Stimulated activated CD4-positive, alpha-beta T cell treated with anti-CD3 and anti-CD28 coated beads, Interleukin-4, amount 100 ng/mL, for 24 hours (primary cell): ENCODE measurements around the gene NLRP6.
"Not testable (repeated sequence)": the region's sequence is repeated elsewhere in the genome, so short reads cannot be mapped to it uniquely, and the experiment has no call there.

Experiments used
- DNase-seq: peaks from one replicate; pipeline ENCODE4 v3.0.0-alpha.2; 2020

The NLRP6 gene

DNA sequence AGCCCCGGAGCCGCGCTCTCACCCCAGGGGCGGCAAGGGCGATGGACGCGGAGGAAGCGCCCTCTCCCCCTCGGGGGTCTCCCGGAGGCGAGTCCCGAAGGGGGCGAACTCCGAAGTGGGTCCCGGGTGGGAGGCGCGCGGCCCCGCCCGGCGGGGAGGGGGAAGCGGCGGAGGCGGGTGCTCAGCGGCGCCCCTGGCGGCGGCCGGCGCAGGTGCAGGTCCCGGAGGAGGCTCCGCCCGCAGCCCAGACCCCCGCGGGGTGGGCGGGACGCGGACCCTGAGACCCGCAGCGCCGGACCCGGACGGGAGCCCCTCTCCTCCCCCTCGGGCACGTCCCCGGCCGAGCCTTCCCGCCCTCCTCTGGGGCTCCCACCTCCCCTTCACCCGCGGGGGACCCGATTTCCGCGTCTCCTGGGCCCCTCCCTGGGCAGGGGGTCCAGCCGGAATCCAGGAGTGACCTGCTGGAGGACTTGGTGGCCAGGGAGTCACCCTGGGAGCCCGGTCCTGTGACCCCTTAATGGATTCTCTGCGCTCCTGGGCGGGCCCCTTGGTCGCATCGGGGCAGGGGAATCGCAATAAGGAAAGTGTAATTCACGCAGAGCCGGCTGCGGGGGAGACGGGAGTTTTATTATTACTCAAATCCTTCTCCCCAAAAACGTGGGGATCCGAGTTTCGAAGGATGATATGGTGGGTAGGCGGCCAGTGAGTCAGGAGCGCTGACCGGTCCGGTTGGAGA, 33.0 kb downstream of the NLRP6 start:
- not testable (repeated sequence) for DNase-seq

DNA sequence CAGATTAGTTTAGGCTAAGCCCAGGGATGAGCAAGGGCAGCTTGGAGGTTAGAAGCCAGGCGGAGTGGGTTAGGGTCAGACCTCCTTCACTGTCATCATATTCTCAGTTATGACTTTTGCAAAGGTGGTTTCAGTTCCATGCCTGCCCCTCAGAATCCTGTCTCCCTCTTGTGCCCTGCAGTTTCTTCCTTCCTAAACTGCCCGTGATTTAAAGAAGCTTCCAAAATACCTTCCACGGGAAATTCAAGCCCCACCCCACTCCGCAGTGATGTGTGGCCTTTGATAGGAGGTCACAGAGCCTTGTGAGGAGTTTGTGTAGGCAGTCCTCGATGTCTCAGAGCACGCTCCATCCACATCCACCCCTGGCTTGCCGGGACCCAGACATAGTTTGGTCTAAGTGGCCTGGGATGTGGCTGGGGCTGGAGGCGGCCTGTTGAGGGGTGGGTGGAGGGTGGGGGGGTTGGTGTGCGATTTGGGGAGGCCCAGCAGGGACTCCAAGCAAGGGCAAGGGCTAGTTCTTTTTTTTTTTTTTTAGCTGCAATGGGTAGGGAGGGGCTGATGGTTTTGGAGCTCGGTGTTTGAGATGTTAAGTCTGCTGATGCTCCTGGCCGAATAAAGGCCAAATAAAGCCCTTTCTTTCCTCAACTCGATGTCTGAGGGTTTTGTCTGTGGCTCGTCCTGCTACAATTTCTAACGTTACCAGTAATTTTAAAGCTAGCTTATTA, 34.0 kb downstream of the NLRP6 start:
- no peak for DNase-seq

DNA sequence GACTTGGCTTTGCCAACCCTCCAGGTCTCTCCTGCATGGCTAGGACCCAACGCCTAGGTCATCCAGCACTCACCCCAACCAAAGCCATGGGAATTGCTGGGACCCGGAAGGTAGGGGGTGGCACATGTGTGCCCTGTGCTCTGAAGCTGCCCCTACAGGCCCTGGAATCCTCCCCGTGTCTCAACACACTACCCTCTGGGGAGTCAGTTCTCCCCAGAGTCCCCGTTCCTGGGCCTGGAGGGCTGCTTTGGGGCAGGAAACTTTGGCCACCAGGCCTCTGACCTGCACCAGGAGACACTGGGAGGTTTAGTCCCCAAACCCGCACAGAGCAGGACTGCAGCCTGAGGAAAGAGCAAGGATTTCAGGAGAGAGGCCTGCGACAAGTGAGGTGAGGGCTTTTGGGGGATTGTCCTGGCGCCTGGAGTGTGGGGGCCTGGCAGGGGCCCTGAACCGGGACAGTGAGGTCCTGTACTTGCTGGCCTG, 35.1 kb downstream of the NLRP6 start:
- DNase-seq: no peak

DNA sequence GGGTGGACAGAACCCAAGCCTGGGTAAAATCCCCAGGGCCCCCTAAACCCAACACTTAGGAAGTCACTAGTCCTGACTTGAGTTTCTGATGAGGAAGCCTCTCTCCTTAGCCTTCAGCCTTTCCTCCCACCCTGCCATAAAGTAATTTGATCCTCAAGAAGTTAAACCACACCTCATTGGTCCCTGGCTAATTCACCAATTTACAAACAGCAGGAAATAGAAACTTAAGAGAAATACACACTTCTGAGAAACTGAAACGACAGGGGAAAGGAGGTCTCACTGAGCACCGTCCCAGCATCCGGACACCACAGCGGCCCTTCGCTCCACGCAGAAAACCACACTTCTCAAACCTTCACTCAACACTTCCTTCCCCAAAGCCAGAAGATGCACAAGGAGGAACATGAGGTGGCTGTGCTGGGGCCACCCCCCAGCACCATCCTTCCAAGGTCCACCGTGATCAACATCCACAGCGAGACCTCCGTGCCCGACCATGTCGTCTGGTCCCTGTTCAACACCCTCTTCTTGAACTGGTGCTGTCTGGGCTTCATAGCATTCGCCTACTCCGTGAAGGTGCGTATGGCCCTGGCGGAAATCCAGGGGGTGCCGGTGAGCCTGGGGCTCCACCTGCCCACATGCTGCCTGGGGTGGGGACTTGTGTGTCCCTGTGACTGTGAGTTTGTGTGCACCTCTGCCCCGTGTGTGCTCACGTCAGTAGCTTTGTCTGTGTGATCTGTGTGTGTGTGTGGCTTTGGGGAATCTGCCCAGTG, 35.8 kb downstream of the NLRP6 start, which contains the start of gene IFITM1:
Gene IFITM1 (plus strand): TSS at position 254 of the 767 bp plus-strand sequence. CDS start 131 bp downstream, at position 385.
- DNase-seq: peak; percentile 50

DNA sequence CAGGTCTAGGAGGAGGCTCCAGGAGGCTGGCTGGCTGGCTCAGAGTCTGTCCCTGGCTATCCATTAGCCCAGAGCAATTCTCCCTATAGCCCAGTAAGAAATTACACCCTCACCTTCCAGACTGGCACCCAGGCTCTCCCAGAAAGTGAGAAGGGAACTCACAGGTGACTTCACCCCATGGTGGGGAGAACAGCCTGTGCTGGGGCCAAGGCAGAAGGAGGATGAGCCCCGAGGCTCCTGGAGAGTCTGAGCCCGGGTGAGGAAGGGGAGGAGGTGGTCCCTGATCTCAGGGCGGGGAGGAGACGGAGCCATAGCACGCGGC, 36.3 kb downstream of the NLRP6 start:
- DNase-seq: not testable (repeated sequence)

DNA sequence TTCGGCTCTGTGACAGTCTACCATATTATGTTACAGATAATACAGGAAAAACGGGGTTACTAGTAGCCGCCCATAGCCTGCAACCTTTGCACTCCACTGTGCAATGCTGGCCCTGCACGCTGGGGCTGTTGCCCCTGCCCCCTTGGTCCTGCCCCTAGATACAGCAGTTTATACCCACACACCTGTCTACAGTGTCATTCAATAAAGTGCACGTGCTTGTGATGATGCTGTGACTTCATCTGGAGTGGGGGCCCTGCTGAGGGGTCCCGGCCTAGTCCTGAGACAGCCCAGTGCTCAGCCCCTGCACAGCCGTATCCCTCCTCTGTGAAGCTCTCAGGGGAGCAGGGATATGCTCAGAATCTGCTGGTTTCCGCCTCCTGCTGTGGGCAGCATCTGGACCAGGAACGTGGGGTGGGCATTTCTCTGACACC, 36.9 kb downstream of the NLRP6 start:
- no peak for DNase-seq

DNA sequence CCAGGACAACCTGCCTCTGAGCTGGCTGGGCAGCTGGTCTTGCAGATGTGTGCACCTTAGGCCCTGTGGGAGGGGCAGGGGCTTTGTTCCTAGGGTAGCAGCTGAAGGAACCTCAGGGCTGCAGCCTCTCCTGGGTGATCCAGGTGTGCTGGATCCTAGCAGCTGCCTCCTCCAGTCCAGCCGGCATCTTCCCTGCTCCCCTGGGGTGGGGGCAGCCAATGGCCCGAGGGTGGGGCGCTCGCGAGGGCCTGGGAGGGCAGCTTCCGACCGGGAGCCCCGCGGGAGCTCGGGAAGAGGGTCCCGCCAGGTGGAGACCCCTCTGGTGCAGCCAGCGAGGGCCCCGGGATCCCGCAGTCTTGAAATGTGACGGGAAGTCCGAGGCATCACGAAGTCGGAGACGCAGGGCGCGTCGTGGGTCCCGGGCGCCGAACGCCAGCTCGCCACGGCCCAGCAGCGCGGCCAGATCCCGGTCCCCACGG, 37.3 kb downstream of the NLRP6 start:
- no peak for DNase-seq

DNA sequence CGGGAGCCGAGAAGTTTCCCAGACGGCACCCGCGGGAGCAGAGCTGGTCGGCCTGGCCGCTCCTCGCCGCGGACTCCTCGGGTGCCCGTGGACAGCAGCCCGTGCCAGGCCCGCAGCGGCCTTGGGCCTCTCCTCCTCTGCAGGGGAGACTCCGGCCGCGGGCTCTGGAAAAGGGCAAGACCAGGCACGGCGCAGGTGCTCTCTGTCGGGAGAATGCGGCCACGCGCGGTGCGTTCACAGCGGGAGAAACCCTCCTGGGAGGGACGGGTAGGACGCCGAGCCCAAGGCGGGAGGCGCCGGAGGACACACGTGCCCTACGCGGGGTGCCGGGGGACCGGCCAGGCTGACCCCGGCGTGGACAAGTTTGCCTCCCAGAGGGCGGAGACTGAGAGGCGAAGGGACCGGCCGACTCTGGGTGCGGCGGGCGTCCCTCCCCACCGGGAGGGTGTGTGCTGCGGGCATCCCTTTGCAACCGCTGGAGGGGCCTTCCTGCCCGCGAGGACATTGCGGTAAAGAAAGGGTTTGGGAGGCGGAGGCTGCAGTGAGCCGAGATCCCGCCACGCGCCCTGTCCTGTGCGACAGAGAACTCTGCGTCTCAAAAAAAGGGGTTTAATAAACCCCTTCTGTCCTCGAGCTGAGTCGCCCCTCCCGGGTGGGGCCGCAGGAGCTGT, 38.0 kb downstream of the NLRP6 start:
- DNase-seq: no peak

DNA sequence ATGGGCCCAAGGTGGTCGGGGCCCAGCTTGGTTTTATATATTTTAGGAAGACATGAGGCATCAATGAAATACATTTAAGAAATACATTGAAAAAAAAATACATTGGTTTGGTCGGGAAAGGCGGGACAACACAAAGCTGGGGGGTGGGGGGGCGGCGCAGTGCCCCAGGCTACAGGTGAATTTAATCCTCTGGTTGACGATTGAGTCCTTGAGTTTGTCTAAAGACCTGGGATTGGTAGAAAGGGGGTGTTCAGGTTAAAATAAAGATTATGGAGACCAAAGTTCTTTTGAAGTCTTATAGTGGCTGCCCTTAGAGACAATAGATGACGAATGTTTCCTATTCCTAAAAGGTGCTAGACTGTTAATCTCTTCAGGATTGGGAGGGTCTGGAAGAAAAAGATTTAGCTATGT, 38.7 kb downstream of the NLRP6 start:
- no peak for DNase-seq

DNA sequence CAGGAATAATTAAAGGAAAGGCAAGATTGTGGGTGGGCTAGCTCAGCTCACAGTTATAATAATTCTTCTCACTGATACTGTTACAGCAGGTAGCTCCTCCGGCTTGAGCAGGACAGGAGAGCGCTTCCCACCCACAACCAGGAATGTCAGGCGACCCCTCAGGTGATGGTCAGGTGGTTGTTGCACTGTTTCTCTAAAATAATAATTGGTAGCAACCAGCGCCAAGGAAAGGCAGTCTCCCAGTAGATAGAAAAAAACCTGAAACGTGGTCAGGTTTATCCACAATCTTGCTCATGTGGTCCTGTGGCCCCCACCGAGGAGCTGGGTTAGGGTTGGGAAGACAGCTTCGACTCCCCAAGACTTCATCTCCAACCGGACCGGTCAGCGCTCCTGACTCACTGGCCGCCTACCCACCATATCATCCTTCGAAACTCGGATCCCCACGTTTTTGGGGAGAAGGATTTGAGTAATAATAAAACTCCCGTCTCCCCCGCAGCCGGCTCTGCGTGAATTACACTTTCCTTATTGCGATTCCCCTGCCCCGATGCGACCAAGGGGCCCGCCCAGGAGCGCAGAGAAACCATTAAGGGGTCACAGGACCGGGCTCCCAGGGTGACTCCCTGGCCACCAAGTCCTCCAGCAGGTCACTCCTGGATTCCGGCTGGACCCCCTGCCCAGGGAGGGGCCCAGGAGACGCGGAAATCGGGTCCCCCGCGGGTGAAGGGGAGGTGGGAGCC, 39.6 kb downstream of the NLRP6 start:
- DNase-seq: not testable (repeated sequence)

DNA sequence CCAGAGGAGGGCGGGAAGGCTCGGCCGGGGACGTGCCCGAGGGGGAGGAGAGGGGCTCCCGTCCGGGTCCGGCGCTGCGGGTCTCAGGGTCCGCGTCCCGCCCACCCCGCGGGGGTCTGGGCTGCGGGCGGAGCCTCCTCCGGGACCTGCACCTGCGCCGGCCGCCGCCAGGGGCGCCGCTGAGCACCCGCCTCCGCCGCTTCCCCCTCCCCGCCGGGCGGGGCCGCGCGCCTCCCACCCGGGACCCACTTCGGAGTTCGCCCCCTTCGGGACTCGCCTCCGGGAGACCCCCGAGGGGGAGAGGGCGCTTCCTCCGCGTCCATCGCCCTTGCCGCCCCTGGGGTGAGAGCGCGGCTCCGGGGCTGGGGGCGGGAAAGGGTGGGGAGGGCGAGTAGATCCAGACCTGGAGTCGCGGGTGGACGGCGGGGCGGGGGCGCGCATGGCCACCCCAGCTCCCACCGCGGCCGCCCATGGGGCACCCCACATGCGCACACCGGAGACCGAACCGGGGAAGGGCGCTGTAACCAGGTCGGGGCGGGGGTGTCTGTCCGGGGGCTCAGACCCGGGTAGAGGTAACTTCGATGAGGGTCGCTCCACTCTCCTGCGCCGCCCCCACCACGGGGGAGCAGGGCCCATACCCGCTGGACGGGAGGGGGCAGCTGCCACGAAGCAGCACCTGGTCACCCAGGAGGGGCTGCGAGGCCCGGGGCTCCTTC, 40.4 kb downstream of the NLRP6 start:
- not testable (repeated sequence) for DNase-seq

DNA sequence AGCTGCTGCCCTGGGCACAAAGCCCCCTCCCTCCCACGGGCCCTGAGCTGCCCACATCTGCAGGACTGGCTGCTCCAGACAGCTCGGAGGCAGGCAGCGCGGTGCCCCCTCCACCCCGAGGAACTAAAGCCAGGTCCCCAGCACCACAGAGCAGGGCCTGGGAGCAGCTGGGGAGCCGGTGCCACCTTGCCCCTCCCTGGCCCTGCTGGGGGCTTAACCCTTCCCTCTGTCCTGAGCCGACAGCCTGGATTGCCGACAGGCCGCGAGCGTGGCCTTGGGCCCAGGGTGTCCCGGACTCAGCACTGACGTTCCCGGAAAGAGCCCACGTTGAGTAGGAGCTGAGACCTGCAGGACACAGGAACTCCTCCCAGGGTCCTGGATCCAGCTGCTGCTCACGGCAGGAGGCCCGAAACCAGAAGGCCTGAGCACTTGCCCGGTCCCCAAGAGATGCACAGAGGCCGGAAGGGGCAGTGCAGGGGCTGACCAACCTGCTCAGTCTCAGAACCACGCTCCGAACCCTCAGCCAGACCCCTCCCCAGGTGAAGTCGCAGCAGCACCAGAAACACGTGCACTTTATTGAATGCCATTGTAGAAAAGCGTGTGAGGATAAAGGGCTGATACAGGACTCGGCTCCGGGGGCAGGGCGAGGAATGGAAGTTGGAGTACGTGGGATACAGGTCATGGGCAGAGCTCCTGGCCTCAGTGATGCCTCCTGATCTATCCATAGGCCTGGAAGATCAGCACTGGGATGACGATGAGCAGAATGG, 41.1 kb downstream of the NLRP6 start:
- DNase-seq: not testable (repeated sequence)

DNA sequence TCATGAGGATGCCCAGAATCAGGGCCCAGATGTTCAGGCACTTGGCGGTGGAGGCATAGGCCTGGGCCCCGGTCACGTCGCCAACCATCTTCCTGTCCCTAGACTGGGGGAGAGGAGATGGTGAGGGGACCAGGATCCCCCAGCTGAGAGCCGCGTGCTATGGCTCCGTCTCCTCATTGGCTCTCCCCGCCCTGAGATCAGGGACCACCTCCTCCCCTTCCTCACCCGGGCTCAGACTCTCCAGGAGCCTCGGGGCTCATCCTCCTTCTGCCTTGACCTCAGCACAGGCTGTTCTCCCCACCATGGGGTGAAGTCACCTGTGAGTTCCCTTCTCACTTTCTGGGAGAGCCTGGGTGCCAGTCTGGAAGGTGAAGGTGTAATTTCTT, 41.7 kb downstream of the NLRP6 start:
- DNase-seq: not testable (repeated sequence)

DNA sequence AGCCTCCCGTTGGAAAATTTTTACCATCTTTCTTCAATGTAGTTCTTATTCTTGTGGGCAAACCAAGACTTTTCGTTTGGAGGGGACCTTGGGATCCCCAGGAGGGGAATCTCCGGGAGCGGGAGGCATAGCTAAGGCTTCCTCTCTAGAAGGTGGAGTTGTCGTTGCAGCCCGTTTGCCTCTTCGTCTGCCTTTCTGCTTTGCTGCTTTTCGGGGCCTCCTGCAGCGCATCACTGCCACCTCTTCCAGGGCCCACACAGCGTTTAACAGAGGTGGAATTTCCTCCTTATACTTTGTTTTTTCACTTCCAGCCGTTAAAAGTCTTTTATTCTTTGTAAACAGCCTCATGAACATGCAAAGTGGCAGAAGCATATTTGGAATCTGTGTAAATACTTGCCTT, 45.9 kb downstream of the NLRP6 start:
- no peak for DNase-seq

DNA sequence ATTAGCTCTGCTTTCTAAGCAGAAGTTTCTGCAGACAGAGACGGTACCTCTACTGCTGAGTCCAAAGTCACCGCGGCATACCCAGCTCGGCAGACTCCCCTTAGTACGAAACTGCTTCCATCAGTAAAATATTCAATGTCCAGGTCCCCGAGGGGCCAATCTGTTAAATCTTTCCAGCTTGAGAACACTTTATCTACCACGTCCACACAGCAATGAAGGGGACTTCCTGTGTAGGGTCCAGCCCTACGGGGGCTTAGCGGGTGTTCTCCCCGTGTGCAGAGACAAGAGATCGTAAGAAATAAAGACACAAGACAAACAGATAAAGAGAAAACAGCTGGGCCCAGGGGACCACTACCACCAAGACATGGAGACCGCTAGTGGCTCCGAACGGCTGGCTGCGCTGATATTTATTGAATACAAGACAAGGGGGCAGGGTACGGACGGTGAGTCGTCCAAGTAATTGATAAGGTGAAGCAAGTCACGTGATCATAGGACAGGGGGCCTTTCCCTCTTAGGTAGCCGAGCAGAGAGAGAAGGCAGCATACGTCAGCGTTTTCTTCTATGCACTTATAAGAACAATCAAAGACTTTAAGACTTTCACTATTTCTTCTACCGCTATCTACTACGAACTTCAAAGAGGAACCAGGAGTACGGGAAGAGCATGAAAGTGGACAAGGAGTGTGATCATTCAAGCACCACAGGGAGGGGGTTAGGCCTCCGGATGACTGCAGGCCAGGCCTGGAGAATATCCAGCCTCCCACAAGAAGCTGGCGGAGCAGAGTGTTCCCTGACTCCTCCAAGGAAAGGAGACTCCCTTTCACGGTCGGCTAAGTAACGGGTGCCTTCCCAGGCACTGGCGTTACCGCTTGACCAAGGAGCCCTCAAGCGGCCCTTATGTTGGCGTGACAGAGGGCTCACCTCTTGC, 46.6 kb downstream of the NLRP6 start:
- not testable (repeated sequence) for DNase-seq

DNA sequence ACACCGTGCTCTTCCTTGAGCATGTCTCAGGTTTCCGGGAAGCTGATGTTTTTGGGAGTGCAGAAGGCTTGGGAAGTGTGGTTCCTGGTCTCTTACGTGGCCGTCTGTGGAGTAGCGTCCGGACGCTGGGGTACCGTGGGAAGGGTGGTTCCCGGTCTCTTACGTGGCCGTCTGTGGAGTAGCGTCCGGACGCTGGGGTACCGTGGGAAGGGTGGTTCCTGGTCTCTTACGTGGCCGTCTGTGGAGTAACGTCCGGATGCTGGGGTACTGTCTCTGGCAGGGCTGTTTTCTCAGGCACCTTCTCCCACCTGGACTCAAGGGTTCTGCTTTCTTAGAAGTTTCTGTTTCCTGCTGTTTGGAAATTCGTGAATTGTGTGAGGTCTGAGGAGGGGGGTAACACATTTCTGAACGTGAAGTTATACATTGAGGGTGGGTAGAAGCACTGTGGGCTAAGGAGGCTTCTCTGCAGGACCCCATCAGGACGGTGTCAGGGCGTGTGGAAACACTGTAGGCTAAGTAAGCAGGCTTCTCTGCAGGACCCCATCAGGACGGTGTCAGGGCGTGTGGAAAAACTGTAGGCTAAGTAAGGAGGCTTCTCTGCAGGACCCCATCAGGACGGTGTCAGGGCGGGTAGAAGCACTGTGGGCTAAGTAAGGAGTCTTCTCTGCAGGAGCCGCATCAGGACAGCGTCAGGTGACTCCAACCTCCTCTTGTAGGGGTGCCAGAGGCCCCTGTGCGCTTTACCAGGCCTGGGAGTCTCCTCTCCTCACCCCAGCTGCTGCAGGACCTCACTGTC, 47.8 kb downstream of the NLRP6 start:
- DNase-seq: no peak

DNA sequence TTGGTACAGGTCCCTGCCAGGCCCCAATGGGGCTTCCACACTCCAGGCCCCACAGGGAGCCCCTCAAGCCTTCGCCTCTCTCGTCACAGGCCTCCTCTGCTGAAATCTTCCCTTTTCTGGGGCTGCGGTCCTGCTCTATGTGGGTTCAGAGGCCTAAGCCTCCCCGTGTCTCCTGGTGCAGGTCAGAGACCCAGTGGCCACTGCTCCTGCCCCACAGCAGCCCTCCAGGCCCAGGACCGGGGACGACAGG, 48.3 kb downstream of the NLRP6 start:
- DNase-seq: no peak

DNA sequence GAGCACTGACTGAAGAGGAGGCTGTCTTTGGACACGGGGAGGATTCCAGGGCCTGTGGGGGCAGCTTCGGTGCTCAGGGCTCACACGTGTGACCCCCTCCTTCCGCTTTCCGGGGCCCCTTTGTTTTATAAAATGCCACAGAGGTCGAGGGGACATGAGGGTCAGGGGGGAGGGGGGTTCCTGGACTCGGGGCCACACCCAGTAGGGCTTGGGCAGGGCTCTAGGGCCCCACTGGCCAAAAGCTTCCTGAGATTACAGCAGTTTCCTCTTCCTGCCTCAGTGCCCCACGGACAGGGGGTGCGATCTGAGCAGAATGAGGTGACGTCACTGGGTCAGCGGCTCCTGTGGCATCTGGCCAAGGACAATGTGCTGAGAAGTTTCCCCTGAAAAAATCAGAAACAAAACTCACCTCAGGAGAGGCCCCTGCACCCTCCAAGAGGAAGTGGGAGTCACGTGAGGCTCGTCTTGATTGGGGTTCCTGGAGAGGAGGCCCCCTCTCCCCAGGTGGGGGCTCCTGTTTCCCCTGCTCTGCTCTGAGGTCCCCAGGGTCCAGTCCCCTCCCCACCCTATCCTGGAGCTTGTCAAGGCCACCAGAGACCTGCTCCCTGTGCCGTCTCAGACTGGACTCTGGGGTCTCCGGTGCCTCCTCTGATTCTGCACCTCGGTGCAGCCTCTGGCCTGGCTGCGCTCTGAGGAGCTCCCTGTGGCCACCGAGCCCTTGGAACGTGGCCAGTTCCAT, 48.8 kb downstream of the NLRP6 start:
- peak; percentile 64 for DNase-seq
